Measurements from ENCODE around the gene GSTA4.
"Not testable (repeated sequence)": the region's sequence is repeated elsewhere in the genome, so short reads cannot be mapped to it uniquely, and the experiment has no call there.

GSTA4 gene

DNA sequence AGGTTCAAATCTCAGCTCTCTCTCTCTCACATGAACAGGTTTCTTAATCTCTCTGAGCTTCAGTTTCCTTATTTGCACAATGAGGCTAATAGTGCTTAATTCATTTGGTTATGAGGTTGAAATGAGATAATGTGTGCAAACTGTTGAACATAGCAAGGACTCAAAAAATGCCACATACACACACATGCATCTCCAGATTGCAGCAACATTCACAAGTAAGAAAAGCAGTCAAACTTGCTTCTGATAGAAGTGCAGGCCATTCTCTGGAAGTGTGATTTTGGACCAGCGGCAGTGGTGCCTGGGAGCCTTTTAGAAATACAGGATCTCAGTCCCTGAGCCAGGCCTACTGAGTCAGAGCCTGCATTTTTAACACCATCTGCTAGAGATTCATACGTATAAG lies 25.7 kb downstream of the GSTA4 start:
- no peak for DNase-seq

DNA sequence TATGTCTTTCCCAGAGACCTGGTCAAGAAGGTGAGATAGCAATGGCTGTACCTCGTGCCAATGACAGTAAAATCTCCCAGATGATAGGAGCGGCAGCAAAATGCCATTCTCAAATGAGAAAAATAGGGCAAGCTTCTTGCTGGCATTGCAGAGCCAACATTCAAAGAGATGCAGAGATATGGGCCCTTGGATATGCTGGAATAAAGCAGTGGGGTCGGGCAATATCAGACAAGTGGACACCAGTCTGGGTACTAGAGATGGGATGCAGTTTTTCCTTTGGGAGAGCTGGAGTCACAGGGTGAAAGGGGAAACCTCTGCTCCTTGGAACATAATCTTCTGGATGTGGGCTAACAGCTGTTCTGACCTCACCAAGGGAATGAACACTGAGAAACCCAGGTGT lies 29.0 kb downstream of the GSTA4 start:
- DNase-seq, result no peak

DNA sequence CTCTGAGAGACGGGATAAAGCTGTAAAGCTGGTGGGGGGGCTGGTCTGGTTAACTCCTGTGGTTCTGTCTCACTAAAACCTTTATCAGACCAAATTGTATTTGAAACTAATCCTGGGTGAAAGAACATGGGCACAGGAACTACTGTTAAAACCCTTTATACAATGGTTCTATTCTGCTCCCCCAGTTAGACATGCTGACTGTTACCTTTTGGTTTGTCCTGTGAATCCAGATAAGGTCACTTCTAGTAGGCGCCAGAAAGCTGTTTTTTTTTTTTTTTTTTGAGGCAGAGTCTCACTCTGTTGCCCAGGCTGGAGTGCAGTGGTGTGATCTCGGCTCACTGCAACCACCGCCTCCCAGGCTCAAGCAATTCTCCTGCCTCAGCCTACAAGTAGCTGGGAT lies 29.7 kb downstream of the GSTA4 start:
- no peak for DNase-seq

DNA sequence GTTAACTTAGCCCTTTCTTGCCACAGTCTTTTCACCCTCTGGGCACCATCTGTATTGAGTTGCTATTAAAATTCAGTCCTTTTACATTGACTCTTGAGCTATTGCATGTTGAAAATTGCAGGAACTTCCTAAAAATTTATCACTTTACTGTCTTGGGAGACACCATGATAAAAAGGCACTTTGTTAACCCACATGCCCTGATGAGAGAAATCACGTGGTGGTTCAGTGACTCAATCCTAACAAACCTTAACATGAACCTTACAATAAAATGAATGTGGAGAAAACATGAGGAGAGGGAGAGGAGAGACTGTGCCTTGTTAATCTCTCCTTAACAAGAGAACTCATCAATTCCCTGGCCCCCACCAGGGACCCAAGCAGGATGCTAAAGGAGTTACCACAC lies 30.8 kb downstream of the GSTA4 start:
- DNase-seq, result no peak

DNA sequence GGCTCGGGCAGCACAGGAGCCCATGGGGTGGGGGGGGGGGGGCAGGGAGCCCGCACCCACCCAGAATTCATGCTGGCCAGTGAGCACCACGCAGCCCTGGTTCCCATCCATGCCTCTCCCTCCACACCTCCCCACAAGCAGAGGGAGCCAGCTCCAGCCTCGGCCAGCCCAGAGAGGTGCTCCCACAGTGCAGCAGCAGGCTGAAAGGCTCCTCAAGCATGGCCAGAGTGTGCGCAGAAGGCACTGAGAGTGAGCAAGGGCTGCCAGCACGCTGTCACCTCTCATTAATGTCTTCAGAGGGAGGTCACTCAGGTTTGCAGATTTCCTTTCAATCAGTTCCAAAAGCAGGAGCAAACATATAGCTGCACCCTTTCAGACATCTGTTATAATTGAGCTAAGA lies 32.4 kb downstream of the GSTA4 start:
- no peak for DNase-seq

DNA sequence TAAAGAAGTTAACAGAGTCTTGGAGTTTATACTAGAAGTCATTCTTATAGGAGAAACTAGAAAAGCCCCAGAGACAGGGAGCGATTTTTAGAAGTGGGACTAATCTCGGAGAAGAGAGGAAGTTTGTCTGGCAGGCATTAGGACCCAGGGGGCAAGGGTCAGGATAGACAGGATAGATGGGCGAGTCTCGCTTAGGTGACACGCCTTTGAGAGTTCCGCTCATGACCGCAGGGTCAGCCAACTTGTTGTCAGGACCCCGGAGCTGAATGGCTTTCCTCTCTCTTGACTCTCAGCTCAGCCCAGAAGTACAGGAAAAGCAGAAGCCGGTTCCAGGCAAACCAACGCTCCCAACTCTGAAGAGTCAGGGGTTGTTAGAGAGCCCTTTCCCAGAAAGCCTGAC lies 34.1 kb downstream of the GSTA4 start:
- not testable (repeated sequence) for DNase-seq

DNA sequence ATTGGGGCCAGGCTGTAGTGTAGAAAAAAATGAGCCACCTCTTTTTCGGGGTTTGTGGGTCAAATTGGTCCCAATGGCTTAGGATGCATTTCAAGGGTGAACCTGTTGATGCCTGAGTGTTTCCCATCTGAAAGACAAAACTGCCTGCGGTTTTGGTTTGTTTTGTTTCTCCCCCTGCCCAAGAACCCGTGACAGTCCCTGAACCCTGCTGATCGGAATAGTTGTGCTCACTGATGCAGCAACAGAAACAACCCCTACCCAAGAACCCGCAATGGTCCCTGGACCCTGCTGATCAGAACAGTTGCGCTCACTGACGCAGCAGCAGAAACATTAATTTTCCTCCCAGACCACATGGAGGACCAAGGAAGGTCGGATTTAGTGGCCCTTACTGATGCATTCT lies 34.9 kb downstream of the GSTA4 start:
- not testable (repeated sequence) for DNase-seq

DNA sequence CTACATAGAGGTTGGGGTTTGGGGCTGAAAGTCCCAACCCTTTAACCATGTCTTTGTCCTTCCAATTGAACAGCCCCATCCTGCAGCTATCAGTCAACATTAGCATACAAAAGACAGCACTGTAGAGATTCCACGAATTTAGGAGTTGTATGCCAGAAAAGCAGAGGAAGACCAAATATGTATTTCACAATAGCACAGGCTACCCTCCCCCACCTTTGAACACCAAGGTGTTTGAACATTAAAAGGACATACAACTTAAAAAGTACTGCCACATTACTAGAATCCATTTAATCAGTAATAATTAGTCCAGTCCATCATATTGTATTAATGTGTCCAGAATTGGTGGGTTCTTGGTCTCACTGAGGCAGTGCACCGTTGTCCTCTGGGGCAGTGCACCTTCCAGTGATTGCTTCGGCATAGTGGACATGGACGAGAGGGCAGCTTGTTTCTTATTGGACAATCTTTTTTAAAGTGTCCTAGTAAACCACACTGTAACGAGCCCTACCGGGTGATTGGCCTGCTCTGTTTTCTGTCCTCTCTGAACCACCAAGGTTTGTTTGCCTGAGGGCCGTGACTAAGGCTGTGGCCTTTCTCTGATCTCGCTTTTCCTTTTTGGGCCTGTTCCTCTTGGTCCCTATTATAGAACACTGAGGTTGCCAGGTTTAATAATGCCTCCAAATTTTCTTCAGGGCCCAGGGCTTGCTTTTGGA lies 36.4 kb downstream of the GSTA4 start:
- no peak for DNase-seq

DNA sequence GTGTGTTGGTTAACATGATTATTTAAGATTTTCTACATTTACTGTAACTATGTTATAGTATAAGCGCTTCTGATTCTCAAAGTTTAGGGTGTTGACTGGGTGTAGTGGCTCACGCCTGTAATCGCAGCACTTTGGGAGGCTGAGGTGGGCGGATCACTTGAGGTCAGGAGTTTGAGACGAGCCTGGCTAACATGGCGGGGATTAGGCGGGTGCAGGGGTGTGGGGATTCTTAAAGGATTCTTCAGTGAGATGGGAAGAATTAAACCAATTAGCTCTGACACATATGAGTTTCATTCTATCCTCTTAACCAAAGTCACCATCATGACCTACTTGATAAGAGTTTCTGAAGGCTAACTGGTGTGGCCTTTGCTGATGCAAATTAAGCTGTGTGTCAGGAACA lies 39.2 kb downstream of the GSTA4 start:
- DNase-seq, result no peak

DNA sequence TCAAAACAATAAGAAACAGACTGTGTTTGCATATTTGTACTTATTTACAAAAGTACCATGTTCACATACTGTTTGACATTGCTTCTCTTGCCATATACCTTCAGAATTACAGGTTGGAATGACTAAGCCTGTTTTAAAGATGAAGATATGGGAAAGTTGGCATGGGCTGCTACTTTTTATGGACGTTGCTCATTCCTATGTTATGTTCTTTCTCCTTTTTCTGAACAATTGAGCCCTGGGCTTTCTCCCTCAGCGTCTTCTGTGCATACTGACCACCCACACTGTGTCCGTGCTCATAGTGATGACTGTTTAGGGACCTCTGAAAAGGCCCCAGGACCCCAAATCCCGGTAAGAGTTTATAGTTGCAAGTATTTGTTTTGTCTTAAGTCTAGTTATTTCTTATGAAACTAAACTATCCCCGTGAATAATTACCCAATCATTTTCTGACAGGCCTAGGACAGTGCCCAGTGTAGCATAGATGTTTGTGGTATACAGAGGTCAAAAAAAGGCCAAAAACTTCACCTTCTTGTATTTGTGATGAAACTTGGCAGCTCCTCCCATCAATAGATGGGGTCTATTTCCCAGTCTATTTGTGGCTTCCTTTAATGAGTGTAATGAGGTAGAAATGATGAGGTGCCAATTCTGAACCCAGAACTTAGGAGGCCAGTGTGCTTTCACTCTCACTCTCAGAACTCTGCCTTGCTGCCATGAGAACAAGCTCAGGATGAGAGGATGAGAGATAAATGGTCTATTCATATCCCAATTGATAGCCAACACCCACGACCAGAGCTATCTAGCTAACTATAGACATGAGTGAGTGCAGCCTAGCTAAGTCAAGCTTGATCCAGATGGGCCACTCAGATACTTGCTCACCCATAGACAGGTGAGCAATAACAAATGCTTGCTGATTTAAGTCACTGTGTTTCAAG lies 40.9 kb downstream of the GSTA4 start:
- no peak for DNase-seq

DNA sequence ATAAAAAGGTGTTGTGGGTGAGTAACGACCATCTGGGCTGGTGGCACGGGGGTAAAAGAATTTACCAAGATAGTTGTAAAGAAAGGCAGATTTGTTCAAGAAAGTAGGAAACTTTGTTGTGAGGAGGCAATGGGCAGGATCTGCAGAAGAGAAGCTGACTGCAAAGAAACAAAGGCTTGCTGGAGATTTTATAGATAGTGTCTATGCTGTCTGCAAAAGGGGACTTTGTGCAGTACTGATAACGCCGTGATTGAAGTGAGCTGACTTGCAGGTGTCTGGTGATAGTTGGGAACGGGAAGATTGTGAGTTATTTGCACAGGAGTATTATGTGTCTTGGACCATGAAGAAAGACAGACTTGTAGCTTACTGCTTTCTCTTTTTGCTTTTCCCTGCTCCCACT lies 48.8 kb downstream of the GSTA4 start:
- DNase-seq, result no peak

DNA sequence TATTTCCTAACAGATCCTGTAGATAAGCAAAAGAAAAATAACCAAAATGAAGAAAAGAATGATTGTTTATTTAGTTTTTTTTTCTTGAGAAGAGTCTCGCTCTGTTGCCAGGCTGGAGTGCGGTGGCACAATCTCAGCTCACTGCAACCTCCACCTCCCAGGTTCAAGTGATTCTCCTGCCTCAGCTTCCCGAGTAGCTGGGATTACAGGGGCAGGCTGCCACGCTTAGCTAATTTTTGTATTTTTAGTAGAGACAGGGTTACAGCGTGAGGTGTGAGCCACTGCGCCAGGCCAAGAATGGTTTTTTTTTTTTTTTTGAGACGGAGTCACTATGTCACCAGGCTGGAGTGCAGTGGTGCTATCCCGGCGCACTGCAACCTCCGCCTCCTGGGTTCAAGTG lies 52.3 kb downstream of the GSTA4 start:
- not testable (repeated sequence) for DNase-seq

DNA sequence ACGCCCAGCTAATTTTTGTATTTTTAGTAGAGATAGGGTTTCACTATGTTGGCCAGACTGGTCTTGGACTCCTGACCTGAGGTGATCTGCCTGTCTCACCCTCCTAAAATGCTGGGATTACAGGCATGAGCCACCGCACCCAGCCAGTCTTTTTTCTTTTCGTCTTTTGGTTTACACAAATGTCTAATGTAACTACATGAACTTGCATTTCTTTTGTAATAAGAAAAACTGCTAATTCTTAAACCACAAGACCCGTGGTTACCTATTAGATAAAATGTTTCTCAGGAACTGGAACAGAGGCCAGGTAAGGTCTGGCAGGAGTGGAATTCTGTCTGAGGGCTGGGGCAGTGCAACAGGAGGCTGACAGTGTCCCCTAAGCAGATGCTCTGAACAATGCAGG lies 52.9 kb downstream of the GSTA4 start:
- no peak for DNase-seq

DNA sequence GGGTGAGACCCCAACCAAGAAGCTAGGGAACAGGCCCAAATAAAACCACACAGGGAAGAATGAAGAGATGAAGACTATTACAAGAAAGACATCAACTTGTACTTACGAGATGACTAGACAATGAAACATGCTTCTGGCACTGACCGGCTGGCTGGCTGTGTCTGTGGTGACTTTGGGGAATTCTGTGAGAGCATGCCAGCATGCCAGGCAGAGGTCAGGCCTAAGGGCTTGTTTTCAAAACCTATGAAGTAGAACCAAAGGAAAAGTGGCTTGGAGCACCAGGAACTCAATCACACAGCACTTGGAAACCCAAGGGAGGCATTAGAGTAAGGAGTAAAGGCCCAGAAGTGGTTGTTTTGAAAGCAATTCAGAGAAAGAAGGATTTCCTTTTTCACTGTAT lies 57.2 kb downstream of the GSTA4 start:
- no peak for DNase-seq

DNA sequence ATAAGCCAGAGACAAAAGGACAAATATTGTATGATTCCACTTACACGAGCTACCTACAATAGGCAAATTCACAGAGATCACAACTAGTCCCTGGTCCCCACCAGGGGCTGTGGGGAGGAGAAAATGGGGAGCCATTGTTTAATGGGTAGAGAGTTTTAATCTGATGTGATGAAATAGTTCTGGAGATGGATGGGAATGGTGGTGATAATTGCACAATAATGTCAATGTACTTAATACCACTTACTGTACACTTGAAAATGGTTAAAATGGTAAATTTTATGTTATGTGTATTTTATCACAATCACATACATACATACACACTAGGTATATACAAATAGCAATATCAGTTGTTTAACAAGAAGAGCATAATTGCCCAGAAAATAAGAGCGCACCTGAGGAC lies 61.3 kb downstream of the GSTA4 start:
- DNase-seq, result no peak

DNA sequence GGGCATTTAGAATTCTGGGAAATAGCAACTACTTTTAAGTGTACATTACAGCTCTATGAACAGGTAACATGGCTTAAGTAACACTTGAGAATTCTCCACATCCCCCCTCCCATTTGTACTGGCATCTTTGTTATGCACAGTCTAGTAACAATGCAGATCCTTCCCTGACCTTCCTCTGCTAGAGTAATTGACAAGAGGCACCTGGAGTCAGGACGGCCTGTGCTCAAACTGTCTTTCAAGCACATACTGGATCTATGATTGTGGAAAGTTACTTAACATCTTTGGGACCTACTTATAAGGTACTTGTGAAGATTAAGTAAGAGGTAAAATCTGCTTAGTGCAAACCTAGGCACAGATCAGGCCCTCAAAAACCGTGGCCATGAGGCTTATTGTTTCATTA lies 63.7 kb downstream of the GSTA4 start:
- no peak for DNase-seq

DNA sequence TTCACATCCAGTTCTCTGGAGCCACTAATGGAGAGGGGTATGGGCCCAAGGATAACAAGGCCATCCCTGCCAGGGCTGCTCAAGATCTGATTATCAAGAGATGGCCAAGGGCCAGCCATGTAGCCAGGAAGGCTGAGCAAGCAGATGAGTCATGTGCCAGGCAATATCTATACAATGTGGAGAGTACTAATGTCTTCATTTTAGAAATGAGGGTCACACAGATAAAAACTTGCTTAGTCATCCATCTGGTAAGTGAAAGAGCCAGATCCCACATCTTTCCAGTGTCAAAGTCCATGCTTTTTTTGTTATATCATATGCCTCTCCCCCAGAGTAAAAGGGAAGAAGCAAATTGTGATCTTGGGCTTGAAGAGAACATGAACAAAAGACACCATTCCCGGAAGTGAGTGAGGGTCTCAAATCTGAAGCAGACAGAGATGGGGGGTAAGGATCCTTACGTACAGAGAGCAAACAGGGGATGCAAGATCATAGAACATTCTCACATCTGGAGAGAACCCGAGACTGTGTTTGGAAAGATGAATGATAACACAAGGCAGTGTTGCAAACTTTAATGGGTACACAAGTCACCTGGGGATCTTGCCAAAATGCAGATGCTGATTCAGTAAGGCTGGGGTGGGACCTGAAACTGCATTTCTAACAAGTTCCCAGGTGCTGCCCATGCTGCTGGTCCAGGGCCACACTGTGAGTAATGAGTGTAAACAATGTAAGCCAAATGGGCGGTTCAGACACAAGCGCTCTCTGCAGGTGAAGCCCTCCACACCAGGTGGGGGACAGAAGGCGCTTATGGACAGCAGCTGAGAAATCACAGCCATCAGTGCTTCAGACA lies 65.5 kb downstream of the GSTA4 start:
- no peak for DNase-seq
